HG03103 (cell line): ENCODE measurements around the gene UBE3B.

Experiments
- ATAC-seq: cut with Tn5 transposase; IDR thresholded peaks from one replicate; pipeline ENCODE4 v1.9.1; 2021; ENCODE audit warnings: low read depth; ENCODE audit not compliant: unreplicated experiment

Gene UBE3B

DNA sequence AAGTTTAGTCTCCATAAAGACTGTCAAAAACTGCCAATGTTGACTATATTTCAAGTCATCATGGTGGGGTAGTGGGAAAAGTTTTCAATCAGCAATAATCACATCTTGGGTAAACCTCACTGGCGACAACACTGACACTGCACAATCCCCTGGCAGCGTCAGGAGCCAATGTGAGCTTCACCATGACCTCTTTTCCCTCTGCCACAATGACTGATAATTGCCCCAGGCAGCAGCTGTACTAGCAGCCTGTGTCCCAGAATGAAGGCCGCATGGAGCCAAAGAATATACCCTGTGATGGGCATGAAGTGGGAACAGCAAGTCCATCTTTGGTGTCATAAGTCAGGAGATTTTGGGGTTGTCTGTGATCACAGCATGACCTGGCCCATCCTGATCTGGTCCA is 90.5 kb downstream of the UBE3B start:
- no peak for ATAC-seq

- no peak for ATAC-seq
Observed at GRCh38 chr12:109568486-109568885, 91.1 kb downstream of the UBE3B start.

DNA sequence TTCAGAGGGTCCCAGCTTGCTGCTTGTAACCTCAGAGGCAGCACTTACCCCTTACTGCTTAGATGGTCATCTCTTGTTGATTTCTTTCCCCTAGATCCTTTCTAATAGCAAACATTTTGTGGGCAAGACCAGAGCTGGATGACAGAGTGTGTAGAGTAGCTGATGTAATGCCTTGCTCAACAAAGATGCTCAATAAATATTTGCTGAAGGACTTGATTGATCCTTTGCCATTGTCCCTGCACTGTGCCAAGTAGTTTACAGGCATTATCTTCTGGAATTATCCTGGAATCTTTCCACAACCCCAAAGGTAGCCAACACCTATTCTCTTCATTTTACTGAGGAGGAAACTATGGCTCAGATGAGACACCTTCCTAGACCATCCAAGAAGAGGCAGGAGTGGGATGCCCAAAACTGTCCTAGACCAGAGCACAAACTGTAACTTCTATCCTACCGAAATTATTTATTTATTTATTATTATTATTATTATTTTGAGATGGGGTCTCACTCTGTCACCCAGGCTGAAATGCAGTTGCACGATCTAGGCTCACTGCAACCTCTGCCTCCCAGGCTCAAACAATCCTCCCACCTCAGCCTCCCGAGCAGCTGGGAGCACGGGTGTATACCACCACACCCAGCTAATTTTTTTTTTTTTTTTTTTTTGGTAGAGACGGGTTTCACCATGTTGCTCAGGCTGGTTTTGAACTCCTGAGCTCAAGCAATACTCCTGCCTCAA is 94.5 kb downstream of the UBE3B start:
- ATAC-seq: no peak

GRCh38 chr12:109572506-109572845 is 95.0 kb downstream of the UBE3B start:
- no peak for ATAC-seq

DNA sequence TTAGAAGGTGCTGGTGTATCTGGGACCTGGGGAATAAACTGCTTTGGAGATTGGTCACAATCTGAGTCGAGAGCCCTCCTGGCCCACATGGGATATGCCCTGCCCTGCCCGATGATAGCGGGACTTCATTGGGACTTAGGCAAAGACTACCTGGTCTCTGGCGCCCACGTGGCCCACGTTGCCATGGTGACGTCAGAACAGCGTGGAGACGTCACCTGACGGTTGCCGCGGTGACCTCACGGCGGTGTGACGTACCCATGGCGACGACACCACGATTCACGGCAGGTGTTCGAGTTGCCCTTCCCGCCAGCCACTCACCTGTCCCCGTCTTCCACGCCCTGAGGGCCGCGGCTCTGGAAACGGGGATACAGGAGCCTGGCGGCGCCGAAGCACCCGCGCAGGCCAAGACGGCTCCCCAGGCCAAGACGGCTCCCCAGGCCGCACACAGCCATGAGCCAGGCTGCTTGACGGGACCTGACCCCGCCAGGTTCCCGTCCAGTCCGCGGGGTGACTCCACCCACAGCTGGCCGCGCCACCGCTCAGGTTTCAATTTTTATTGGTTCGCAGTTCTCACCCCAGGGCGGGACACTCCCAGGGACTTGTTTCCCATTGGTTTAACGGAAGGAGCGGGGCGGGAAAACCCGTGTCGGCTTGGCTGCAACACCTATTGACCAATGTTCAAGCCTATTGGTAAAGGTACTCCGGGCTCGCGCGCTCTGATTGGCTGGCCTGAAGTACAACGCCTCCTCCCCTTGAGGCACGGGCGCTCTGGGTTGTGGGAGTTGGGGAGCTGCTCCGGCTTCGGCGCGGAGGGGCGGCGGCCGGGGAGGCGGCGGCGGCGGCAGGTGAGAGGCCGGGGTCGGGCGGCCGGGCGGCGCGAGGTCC is 95.8 kb downstream of the UBE3B start, which contains the start of the genes MMAB and MVK:
Gene MMAB, minus strand, starts transcription at position 476 of the 885 bp plus-strand sequence. Its CDS starts 24 bp downstream, at position 452.
Gene MVK, plus strand, starts transcription at position 766 of the 885 bp plus-strand sequence. CDS start 1,029 bp downstream, outside the sequence.
- ATAC-seq: peak; percentile 89

DNA sequence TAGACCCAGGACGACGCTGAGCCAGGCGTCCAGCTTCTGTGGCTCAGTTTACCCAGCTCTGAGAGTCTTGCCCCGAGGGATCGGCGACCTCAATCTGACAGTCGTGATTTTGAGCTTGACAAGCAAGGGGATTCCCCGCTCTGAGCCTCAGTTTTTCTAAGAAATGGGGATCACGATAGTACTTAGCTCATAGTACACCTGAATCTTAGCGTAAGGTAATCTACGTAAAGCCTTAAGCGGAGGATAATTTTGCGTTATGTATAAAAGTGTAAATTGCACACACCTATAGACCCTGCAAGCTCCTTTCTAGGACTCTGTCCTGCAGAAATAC is 96.4 kb downstream of the UBE3B start:
- ATAC-seq: no peak

DNA sequence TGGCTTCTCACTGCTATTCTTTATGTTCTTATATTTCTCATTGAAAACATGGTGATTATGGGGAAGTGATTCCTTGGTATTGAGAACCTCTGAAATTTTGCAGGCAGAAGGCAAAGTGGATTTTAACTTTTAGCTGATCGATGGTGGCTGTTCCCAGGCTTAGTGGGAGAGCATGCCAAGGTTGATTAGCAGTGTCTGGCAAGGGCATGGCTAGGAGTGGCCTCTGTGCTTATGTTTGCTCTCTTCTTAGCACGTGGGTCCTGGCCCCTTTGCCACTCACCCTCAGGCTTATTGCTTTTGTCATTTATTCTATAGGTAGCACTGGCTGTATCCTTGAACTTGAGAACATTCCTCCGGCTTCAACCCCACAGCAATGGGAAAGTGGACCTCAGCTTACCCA is 98.2 kb downstream of the UBE3B start:
- no peak for ATAC-seq

DNA sequence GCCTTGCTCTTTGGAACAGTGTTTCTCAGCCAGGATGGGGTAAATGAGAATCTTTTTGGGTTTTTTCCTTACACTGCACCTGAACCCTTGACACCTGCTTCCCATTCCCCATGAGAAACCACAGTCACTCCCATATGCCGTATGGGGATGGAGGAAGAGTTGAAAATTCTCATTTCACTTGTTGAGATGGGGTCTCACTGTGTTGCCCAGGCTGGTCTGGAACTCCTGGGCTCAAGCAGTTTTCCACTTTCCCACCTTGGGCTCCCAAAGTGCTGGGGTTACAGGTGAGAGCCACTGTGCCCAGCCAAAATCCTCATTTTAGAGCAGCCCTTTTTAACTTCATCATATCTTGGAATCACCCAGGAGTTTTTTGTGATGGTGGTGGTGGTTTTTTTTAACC is 99.9 kb downstream of the UBE3B start:
- no peak for ATAC-seq

DNA sequence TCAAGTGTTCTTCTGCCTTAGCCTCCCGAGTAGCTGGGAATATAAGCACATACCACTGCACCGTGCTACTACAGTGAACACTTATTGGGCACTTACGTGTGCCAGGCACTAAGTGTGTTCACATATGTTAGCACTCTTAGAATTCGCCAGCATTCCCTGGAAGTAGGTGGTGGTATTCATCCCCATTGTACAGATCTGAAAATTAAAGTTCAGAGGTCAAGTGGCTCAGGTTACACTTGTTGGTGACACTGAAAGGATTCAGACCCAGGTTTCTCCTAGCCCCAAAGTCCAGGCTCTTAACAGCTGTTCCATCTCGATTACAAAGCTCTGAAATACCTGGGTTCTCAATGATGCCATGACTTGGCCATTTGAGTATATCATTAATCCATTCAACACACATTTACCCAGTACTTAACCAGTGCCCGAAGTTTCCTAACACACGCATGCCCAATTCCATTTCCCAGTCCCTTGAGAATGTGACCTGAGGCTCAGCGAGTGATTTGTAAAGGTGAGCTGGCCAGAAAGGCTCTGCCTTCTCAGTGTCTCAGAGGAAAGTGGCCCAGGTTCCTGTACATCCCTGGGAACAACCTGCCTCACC is 101.0 kb downstream of the UBE3B start:
- ATAC-seq: no peak

GRCh38 chr12:109579639-109580038 is 102.2 kb downstream of the UBE3B start:
- no peak for ATAC-seq

DNA sequence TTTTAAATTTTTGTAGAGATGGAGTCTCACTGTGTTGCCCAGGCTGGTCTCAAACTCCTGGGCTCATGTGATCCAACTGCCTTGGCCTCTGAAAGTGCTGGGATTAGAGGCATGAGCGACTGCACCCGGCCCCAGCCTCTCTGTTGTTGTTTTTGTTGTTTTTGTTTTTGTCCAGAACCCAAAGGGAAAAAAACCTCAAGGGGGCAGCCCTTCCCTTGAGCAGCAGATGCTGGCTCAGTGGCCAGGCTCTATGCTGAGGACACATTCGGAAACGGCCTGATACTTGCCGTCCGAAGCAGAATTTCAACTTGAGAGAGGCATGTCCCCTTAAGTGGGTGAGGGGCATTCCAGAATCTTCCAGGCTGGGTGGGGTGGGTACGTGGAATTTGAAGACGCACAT is 102.8 kb downstream of the UBE3B start:
- ATAC-seq: no peak

DNA sequence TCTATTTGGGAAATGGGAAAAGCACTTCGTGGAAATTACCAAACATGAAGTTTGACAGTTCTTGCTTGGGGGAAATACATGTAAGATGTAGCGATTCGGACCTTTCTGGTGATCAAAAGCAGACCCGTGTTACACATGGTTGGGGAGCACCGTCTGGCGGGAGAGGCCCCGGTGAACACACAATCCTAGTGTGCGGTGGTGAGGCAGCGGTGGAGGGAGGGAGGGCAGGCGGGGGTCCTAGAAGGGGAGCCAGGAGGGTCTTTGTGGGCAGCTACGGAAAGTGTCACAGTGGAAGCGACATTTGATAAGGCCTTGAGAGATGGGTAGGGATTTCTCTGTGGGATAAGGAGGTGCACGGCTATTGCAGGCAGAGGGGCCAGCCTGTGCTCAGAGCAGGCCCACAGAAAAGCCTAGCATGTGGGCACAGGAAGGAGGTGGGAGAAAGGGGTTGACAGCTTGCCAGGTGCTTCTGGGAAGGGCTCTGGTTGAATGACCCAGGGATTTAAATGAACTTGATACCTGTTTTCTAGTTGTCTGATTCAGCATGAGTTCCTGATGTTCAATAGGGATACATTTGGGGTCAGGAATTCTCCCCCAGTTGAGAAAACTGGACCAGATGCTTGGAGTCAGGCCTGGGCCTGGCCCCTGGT is 103.4 kb downstream of the UBE3B start:
- no peak for ATAC-seq

DNA sequence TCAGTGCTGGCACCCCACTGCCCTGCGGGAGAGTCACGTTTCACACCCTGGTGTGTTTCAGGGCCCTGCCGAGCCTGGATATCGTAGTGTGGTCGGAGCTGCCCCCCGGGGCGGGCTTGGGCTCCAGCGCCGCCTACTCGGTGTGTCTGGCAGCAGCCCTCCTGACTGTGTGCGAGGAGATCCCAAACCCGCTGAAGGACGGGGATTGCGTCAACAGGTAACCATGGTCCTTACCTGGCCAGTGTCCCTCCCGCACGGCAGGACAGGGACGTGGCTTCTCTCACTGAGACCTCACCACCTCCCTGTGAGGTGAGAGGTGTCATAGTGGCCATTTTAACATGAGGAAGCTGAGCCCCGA is 103.9 kb downstream of the UBE3B start:
- ATAC-seq: no peak

- ATAC-seq: no peak
Observed at GRCh38 chr12:109581856-109582255, 104.4 kb downstream of the UBE3B start.

- ATAC-seq: no peak
Observed at GRCh38 chr12:109582636-109583035, 105.2 kb downstream of the UBE3B start.

GRCh38 chr12:109583733-109584132 is 106.3 kb downstream of the UBE3B start:
- no peak for ATAC-seq
